Fibroblast of skin of left quadriceps (primary cell): ENCODE measurements around the gene CEP72.
A peak's percentile ranks its signal among the peaks of the same experiment; 100 is the strongest.
"Not testable (repeated sequence)": the region's sequence is repeated elsewhere in the genome, so short reads cannot be mapped to it uniquely, and the experiment has no call there.

Experiments used
- DNase-seq, 2 experiments: peaks; one replicate each; pipeline ENCODE4 v3.0.0-alpha.2; 2013; ENCODE audit warnings: low read depth in 2 of 2

CEP72 gene

GRCh38 chr5:672329-673160 is 60.4 kb downstream of the CEP72 start:
- DNase-seq: peak; percentile 29 to 30

- DNase-seq: no peak
Observed at GRCh38 chr5:673161-673830, 61.2 kb downstream of the CEP72 start.

- DNase-seq: no peak
Observed at GRCh38 chr5:673831-674629, 61.9 kb downstream of the CEP72 start.

GRCh38 chr5:674630-675011 is 62.5 kb downstream of the CEP72 start:
- DNase-seq: no peak

GRCh38 chr5:675111-675870 is 63.2 kb downstream of the CEP72 start:
- DNase-seq: no peak

- DNase-seq: no peak
Observed at GRCh38 chr5:675871-676698, 63.9 kb downstream of the CEP72 start.

GRCh38 chr5:676699-677076 is 64.5 kb downstream of the CEP72 start:
- DNase-seq: no peak

GRCh38 chr5:677131-678101 is 65.3 kb downstream of the CEP72 start:
- DNase-seq: no peak

- DNase-seq: not testable (repeated sequence)
Observed at GRCh38 chr5:678521-678920, 66.4 kb downstream of the CEP72 start.

GRCh38 chr5:679166-679895 is 67.2 kb downstream of the CEP72 start:
- not testable (repeated sequence) for DNase-seq

GRCh38 chr5:680118-680795 is 68.1 kb downstream of the CEP72 start:
- not testable (repeated sequence) for DNase-seq

- not testable (repeated sequence) for DNase-seq
Observed at GRCh38 chr5:680836-681235, 68.7 kb downstream of the CEP72 start.

- DNase-seq: not testable (repeated sequence)
Observed at GRCh38 chr5:681317-682191, 69.4 kb downstream of the CEP72 start.

GRCh38 chr5:682216-682615 is 70.1 kb downstream of the CEP72 start:
- not testable (repeated sequence) for DNase-seq

- not testable (repeated sequence) for DNase-seq
Observed at GRCh38 chr5:682651-683358, 70.7 kb downstream of the CEP72 start.
